Stomach (tissue), 4 donors: ENCODE measurements around the gene RCAN1.

Experiments used
- CTCF ChIP-seq, 7 experiments: fragments of 450-650 bp in 4 of 7; fragments of 200-600 bp in 3 of 7; sonication (generic) in 3 of 7; IDR thresholded peaks; one replicate each; pipeline ENCODE4 v1.5.1; 2016 to 2019; ENCODE audit warnings: antibody characterized with exemption in 7 of 7, control low read depth in 2 of 7, mild to moderate bottlenecking in 1 of 7
- EP300 ChIP-seq: sonication (generic); formaldehyde crosslinking; IDR thresholded peaks from one replicate; pipeline ENCODE4 v1.6.1; 2017; ENCODE audit warnings: antibody characterized with exemption
- POLR2A ChIP-seq, 4 donors: fragments of 450-650 bp; IDR thresholded peaks; one replicate each; pipeline ENCODE4 v1.6.1; 2016; ENCODE audit warnings: antibody characterized with exemption in 4 of 4, control low read depth in 2 of 4, mild to moderate bottlenecking in 1 of 4, moderate library complexity in 1 of 4
- POLR2AphosphoS5 ChIP-seq, 3 donors: sonication (generic); formaldehyde crosslinking; IDR thresholded peaks; one replicate each; pipeline ENCODE4 v1.6.1; 2016; ENCODE audit warnings: antibody characterized with exemption in 3 of 3

- TF ChIP-seq CTCF (IDR thresholded peaks at IDR 0.05) (no peak), EP300 (no peak), POLR2A (IDR thresholded peaks at IDR 0.05) (no peak), POLR2AphosphoS5 (IDR thresholded peaks at IDR 0.05) (no peak)
These were observed 100.3 kb downstream of the RCAN1 start for GRCh38 chr21:34514576-34515115.
